Endothelial cell of umbilical vein (primary cell): Measurements from ENCODE around the gene NPB. TPM values are rescaled to one million over a fixed set of nuclear protein-coding genes. Genes with fewer than 3 reads are reported as not detected.

ENCODE experiments used
- BruUV-seq: library from RNA; stranded (reverse); fragments of 400-500 nt; replicated peaks from 2 replicates; lab custom pipeline; 2021; lab: Mats Ljungman, UMichigan
- CTCF ChIA-PET: fragments of 300-600, 350-600 bp; sonication (Branson Sonifier 250); formaldehyde crosslinking; loops from one replicate; lab custom pipeline; 2021; ENCODE audit warnings: antibody characterized with exemption, inconsistent platforms; lab: Charles Lee
- POLR2A ChIA-PET: fragments of 300-600, 350-600 bp; sonication (Branson Sonifier 250); formaldehyde crosslinking; loops from one replicate; lab custom pipeline; 2021; ENCODE audit warnings: antibody characterized with exemption, inconsistent platforms; lab: Charles Lee
- DNase-seq: peaks from one replicate; pipeline ENCODE4 v3.0.0-alpha.2; 2011; ENCODE audit warnings: low read depth, low spot score
- FAIRE-seq: peaks from 2 replicates; lab custom pipeline; 2011; peaks lifted over from hg19 to GRCh38; lab: Jason Lieb, UNC
- H2AFZ ChIP-seq: 2 replicates; pipeline ENCODE4 v1.6.0; 2012; ENCODE audit warnings: low read depth, low read length, control low read depth, inconsistent platforms
- H3K27ac ChIP-seq: 2 replicates; pipeline ENCODE4 v1.5.1; 2011; ENCODE audit warnings: low read depth, mild to moderate bottlenecking, control low read depth, low read length, moderate library complexity; ENCODE audit not compliant: insufficient read depth
- H3K27me3 ChIP-seq, 2 experiments: 2 replicates each; pipeline versions ENCODE4 v1.6.0 to v1.6.1; 2011; ENCODE audit warnings: low read length in 2 of 2, mixed read lengths in 1 of 2; ENCODE audit not compliant: control insufficient read depth in 2 of 2, insufficient read depth in 2 of 2
- H3K36me3 ChIP-seq, 2 experiments: 2 replicates in 1 of 2; 3 replicates in 1 of 2; pipeline ENCODE4 v1.5.1; 2011; ENCODE audit warnings: low read length in 2 of 2, mild to moderate bottlenecking in 1 of 2, moderate library complexity in 1 of 2; ENCODE audit not compliant: control insufficient read depth in 2 of 2, insufficient read depth in 2 of 2; ENCODE audit errors: extremely low read depth in 1 of 2
- H3K4me1 ChIP-seq: 3 replicates; pipeline ENCODE4 v1.5.1; 2011; ENCODE audit warnings: mild to moderate bottlenecking, low read length; ENCODE audit not compliant: control insufficient read depth, insufficient read depth; ENCODE audit errors: extremely low read depth
- H3K4me2 ChIP-seq: 2 replicates; pipeline ENCODE4 v1.6.1; 2011; ENCODE audit warnings: low read length, control low read depth, mixed read lengths; ENCODE audit not compliant: insufficient read depth
- H3K4me3 ChIP-seq, 3 experiments: fragments of 200-600 bp in 1 of 3; sonication (generic), shearing (Covaris generic) in 1 of 3; replicated peaks in 1 of 3; 2 replicates each; pipeline ENCODE4 v1.5.1; 2011 to 2016; ENCODE audit warnings: control low read depth in 3 of 3, low read length in 3 of 3, mild to moderate bottlenecking in 2 of 3, inconsistent platforms in 1 of 3, low read depth in 1 of 3, moderate library complexity in 1 of 3; ENCODE audit not compliant: insufficient read depth in 1 of 3
- H3K79me2 ChIP-seq: 2 replicates; pipeline ENCODE4 v1.6.0; 2012; ENCODE audit warnings: low read length, inconsistent platforms; ENCODE audit not compliant: control insufficient read depth, insufficient read depth
- H3K9ac ChIP-seq: replicated peaks from 2 replicates; pipeline ENCODE3; 2011; ENCODE audit warnings: low read length, control low read depth; ENCODE audit not compliant: insufficient read depth; ENCODE audit errors: extremely low read depth
- H3K9me1 ChIP-seq: replicated peaks from 3 replicates; pipeline ENCODE4 v1.6.0; 2011; ENCODE audit warnings: mild to moderate bottlenecking, low read length; ENCODE audit not compliant: control insufficient read depth, insufficient read depth; ENCODE audit errors: extremely low read depth
- H3K9me3 ChIP-seq: replicated peaks from 2 replicates; pipeline ENCODE4 v1.5.1; 2012; ENCODE audit warnings: low read length, inconsistent platforms; ENCODE audit not compliant: control insufficient read depth, insufficient read depth
- H4K20me1 ChIP-seq: replicated peaks from 2 replicates; pipeline ENCODE3; 2011; ENCODE audit warnings: mild to moderate bottlenecking, low read length; ENCODE audit not compliant: control insufficient read depth, insufficient read depth; ENCODE audit errors: extremely low read depth
- CTCF ChIP-seq, 2 donors: IDR thresholded peaks; 1 replicate in 1 of 2; 2 replicates in 1 of 2; pipeline ENCODE4 v1.5.1; 2011; ENCODE audit warnings: low read length in 2 of 2, mild to moderate bottlenecking in 2 of 2, moderate library complexity in 2 of 2, control low read depth in 1 of 2, inconsistent platforms in 1 of 2, low read depth in 1 of 2; ENCODE audit not compliant: insufficient read depth in 1 of 2; ENCODE audit errors: extremely low read depth in 1 of 2
- EZH2 ChIP-seq: IDR thresholded peaks from 2 replicates; pipeline ENCODE4 v1.6.1; 2012; ENCODE audit warnings: borderline replicate concordance, low read depth, mild to moderate bottlenecking, moderate library complexity, low read length, inconsistent platforms; ENCODE audit not compliant: severe bottlenecking
- FOS ChIP-seq: IDR thresholded peaks from 2 replicates; pipeline ENCODE4 v1.6.1; 2011; ENCODE audit warnings: mild to moderate bottlenecking, low read length, moderate library complexity, borderline replicate concordance; ENCODE audit not compliant: insufficient read depth
- GATA2 ChIP-seq: IDR thresholded peaks from 2 replicates; pipeline ENCODE4 v1.7.0; 2011; ENCODE audit warnings: low read depth, mild to moderate bottlenecking, moderate library complexity, mixed read lengths, low read length; ENCODE audit not compliant: insufficient read length, insufficient read depth
- JUN ChIP-seq: IDR thresholded peaks from 2 replicates; pipeline ENCODE4 v1.6.1; 2011; ENCODE audit warnings: borderline replicate concordance, low read depth; ENCODE audit not compliant: insufficient read length, insufficient read depth
- MAX ChIP-seq: IDR thresholded peaks from 2 replicates; pipeline ENCODE4 v1.6.1; 2011; ENCODE audit not compliant: insufficient read depth, insufficient read length
- MYC ChIP-seq: IDR thresholded peaks from one replicate; pipeline ENCODE4 v1.6.1; 2011; ENCODE audit warnings: mild to moderate bottlenecking, low read depth, low read length
- POLR2A ChIP-seq: IDR thresholded peaks from 2 replicates; pipeline ENCODE4 v1.6.1; 2012; ENCODE audit warnings: low read depth, mild to moderate bottlenecking, control low read depth, low read length
- POLR2AphosphoS5 ChIP-seq: IDR thresholded peaks from 2 replicates; pipeline ENCODE4 v1.6.1; 2012; ENCODE audit warnings: low read depth, mild to moderate bottlenecking, control low read depth, low read length, moderate library complexity; ENCODE audit not compliant: insufficient read depth
- dilution Hi-C: fragments of 300-500 bp; cut with MboI; formaldehyde crosslinking; loops from one replicate; pipeline ENCODE4 v1.15.0; 2019; ENCODE audit warnings: low sequenced_read_pairs; ENCODE audit not compliant: extremely low pct_ligation_motif_present
- intact Hi-C: fragments of 100-400 bp; cut with micrococcal nuclease; formaldehyde crosslinking; loops from one replicate; pipeline ENCODE4 v1.10.0; 2022
- polyA plus RNA-seq, 4 experiments: library from polyadenylated mRNA; depleted of rRNA in 3 of 4; stranded (reverse) in 3 of 4; unstranded in 1 of 4; fragments of >200 nt; gene quantifications; 2 replicates each; pipeline versions ENCODE4 v1.2.1 to v1.2.3, GENCODE V29; 2011 to 2012; ENCODE audit warnings: missing spikeins in 1 of 4
- total RNA-seq: library from RNA; stranded (reverse); gene quantifications from 2 replicates; pipeline ENCODE4 v1.2.3, GENCODE V29; 2021

Gene NPB
- total and polyA plus RNA-seq, 2 donors (not counting 3 experiments of a cell fraction or from before 2014, with no cell fraction given) = 0.33 to 0.42 TPM

GRCh38 chr17:81859906-81860755 is 41.9 kb upstream of the NPB start, which contains the start of gene P4HB:
Gene P4HB, minus strand, starts transcription at chr17:81860535. Its CDS starts 64 bp downstream, at chr17:81860471.
- Histone ChIP-seq H4K20me1 (no peaks in the 10 kb centered on the region), H3K9me3 (no peaks in the 10 kb centered on the region), H3K9me1 (no peaks in the 10 kb centered on the region), H3K27me3 (no peaks in the 10 kb centered on the region), H3K4me1 (peaks cover 20% of the 10 kb centered on the region), H2AFZ (no peak within 1 kb of the TSS), H3K4me2 (peak within 1 kb of the TSS; percentile 66), H3K4me3 (peak within 1 kb of the TSS; percentile 60 to 97 (median 76)), H3K9ac (peak within 1 kb of the TSS; percentile 84), H3K36me3 (peaks cover 3 to 21% of the 10 kb centered on the region in 2 experiments), H3K27ac (peak within 1 kb of the TSS; percentile 80), H3K79me2 (peaks cover 46% of the 10 kb centered on the region)
- ChIA-PET POLR2A (no interaction called here), CTCF (interaction anchor here (1.0 kb wide), 1 partner anchor 38 kb away, joined by 3 read pairs; no protein-coding TSS in a partner anchor)
- BruUV-seq = no TSS peak
- intact Hi-C loops = loop anchor here (1.0 to 2.0 kb wide), 4 partner anchors 31 to 163 kb away; partner anchors contain the start of genes ALYREF, ANAPC11, CENPX and LRRC45
- FAIRE-seq (peak; percentile 31), DNase-seq (peak; percentile 39)
- TF ChIP-seq MAX (peak; percentile 3), POLR2AphosphoS5 (peak; percentile 98), POLR2A (peak; percentile 93), MYC (no peak), EZH2 (no peak), JUN (no peak), FOS (no peak), GATA2 (no peak), CTCF (IDR thresholded peaks at IDR 0.05; ENCODE audit: extremely low read depth in 1 of 2, insufficient read depth in 1 of 2, low read depth in 1 of 2, low read length in 2 of 2) (no peak)
- dilution Hi-C loops = no loop called here
